HFFc6 (cell line): Measurements from ENCODE around the gene STK25. TPM values are rescaled to one million over a fixed set of nuclear protein-coding genes. Genes with fewer than 3 reads are reported as not detected.
"Not testable (repeated sequence)": the region's sequence is repeated elsewhere in the genome, so short reads cannot be mapped to it uniquely, and the experiment has no call there.

Experiments used
- DNase-seq: peaks from one replicate; pipeline ENCODE4 v3.0.0-alpha.2; 2018
- H3K27ac Mint-ChIP-seq: 2 replicates; pipeline ENCODE4 v1.8.0; 2020; ENCODE audit warnings: mild to moderate bottlenecking, mixed read lengths
- H3K27me3 Mint-ChIP-seq: 2 replicates; pipeline ENCODE4 v1.8.0; 2021; ENCODE audit warnings: mild to moderate bottlenecking, moderate library complexity, mixed read lengths; ENCODE audit not compliant: insufficient read depth
- H3K36me3 Mint-ChIP-seq: 2 replicates; pipeline ENCODE4 v1.8.0; 2021; ENCODE audit warnings: low read depth, mixed read lengths
- H3K4me1 Mint-ChIP-seq: 2 replicates; pipeline ENCODE4 v1.8.0; 2020; ENCODE audit warnings: low read depth, mixed read lengths
- H3K4me3 Mint-ChIP-seq: 2 replicates; pipeline ENCODE4 v1.8.0; 2020; ENCODE audit warnings: mild to moderate bottlenecking, moderate library complexity, mixed read lengths
- H3K9me3 Mint-ChIP-seq: 2 replicates; pipeline ENCODE4 v1.8.0; 2020; ENCODE audit warnings: mild to moderate bottlenecking, mixed read lengths
- CTCF ChIP-seq: fragments of 200-600 bp; sonication (generic); IDR thresholded peaks from 2 replicates; pipeline ENCODE4 v1.5.0; 2021; ENCODE audit warnings: antibody characterized with exemption, mild to moderate bottlenecking
- total RNA-seq, 6 experiments: library from RNA; stranded (reverse); fragmentation: NEBNext Ultra II Directional; extraction: Animal tissue kit (Norgen Biotek cat#: 25700); gene quantifications; 2 replicates in 1 of 6; 3 replicates in 5 of 6; pipeline ENCODE4 v1.2.3, GENCODE V29; 2021

The STK25 gene
- total RNA-seq, 6 experiments from 2014 or later = 129 to 159 (median 150) TPM

GRCh38 chr2:241507430-241508239 is 749 bp downstream of the STK25 start:
- peak; percentile 28 for DNase-seq
- Mint-ChIP-seq H3K4me1 (peaks cover 27% of the 10 kb centered on the region), H3K9me3 (no peaks in the 10 kb centered on the region), H3K27me3 (peaks cover 4% of the 10 kb centered on the region; the same call in 1 of the 2 replicates), H3K36me3 (peaks cover 11% of the 10 kb centered on the region; the same call in 1 of the 2 replicates), H3K4me3 (peak overlapping the region; percentile 93), H3K27ac (peak overlapping the region; percentile 72)
- peak; percentile 54 for TF ChIP-seq CTCF

- H3K27ac Mint-ChIP-seq = peak overlapping the region; percentile 72
- H3K4me3 Mint-ChIP-seq = peak overlapping the region; percentile 93
- H3K27me3 Mint-ChIP-seq = peaks cover 4% of the 10 kb centered on the region; the same call in 1 of the 2 replicates
- no peak for TF ChIP-seq CTCF
- H3K36me3 Mint-ChIP-seq = peaks cover 15% of the 10 kb centered on the region; the same call in 1 of the 2 replicates
- DNase-seq = no peak
- peaks cover 27% of the 10 kb centered on the region for H3K4me1 Mint-ChIP-seq
- no peaks in the 10 kb centered on the region for H3K9me3 Mint-ChIP-seq
Measured at GRCh38 chr2:241506793-241507429, 1.5 kb downstream of the STK25 start.

GRCh38 chr2:241506317-241506716 is 2.1 kb downstream of the STK25 start:
- DNase-seq, H3K9me3 Mint-ChIP-seq, H3K27ac Mint-ChIP-seq, H3K27me3 Mint-ChIP-seq: not testable (repeated sequence)
- Mint-ChIP-seq H3K4me3 (peak overlapping the region; percentile 93), H3K36me3 (peaks cover 15% of the 10 kb centered on the region; the same call in 1 of the 2 replicates), H3K4me1 (peaks cover 27% of the 10 kb centered on the region)

- peaks cover 27% of the 10 kb centered on the region for H3K4me1 Mint-ChIP-seq
- no peak overlapping the region for H3K27ac Mint-ChIP-seq
- DNase-seq = no peak
Measured at GRCh38 chr2:241505781-241506201, 2.6 kb downstream of the STK25 start.

GRCh38 chr2:241505086-241505780 is 3.2 kb downstream of the STK25 start:
- no peak overlapping the region for H3K4me3 Mint-ChIP-seq
- no peak for DNase-seq
- peak overlapping the region; percentile 38; the same call in 1 of the 2 replicates for H3K27ac Mint-ChIP-seq
- TF ChIP-seq CTCF = no peak
- H3K4me1 Mint-ChIP-seq = peaks cover 27% of the 10 kb centered on the region
- H3K27me3 Mint-ChIP-seq = peaks cover 4% of the 10 kb centered on the region; the same call in 1 of the 2 replicates
- no peaks in the 10 kb centered on the region for H3K9me3 Mint-ChIP-seq
- H3K36me3 Mint-ChIP-seq = peaks cover 15% of the 10 kb centered on the region; the same call in 1 of the 2 replicates

More at GRCh38 chr2:241505781-241506201, 2.6 kb downstream of the STK25 start:
- TF ChIP-seq CTCF = no peak
- Mint-ChIP-seq H3K9me3 (no peaks in the 10 kb centered on the region), H3K27me3 (peaks cover 4% of the 10 kb centered on the region; the same call in 1 of the 2 replicates), H3K36me3 (peaks cover 15% of the 10 kb centered on the region; the same call in 1 of the 2 replicates), H3K4me3 (no peak overlapping the region)
